ENCODE results near the gene TMEM121. TPM values are rescaled to one million over a fixed set of nuclear protein-coding genes. Genes with fewer than 3 reads are reported as not detected.

The TMEM121 gene
- total RNA-seq, 1 donor = 1.8 TPM

GRCh38 chr14:105531088-105531893 is 4.9 kb downstream of the TMEM121 start:
- DNase-seq (ENCODE audit: insufficient read length, low spot score, missing footprints) = peak; percentile 89

GRCh38 chr14:105531894-105532623 is 5.7 kb downstream of the TMEM121 start:
- no peaks in the 10 kb centered on the region for H3K9me3 ChIP-seq (ENCODE audit: low read depth, low read length)
- no peak overlapping the region for H3K4me2 ChIP-seq (ENCODE audit: insufficient read depth, low read length)
- no peak overlapping the region for H2AFZ ChIP-seq (ENCODE audit: low read length)
- DNase-seq (ENCODE audit: insufficient read length, low spot score, missing footprints) = peak; percentile 88
- no peaks in the 10 kb centered on the region for H3K79me2 ChIP-seq (ENCODE audit: insufficient read depth, low read length)
- H4K20me1 ChIP-seq (ENCODE audit: insufficient read depth, low read length) = no peaks in the 10 kb centered on the region
- no peaks in the 10 kb centered on the region for H3K36me3 ChIP-seq (ENCODE audit: insufficient read depth, low read length)
- H3K27ac ChIP-seq (ENCODE audit: low read depth, low read length) = no peak overlapping the region
- H3K4me3 ChIP-seq (ENCODE audit: insufficient read depth, low read length) = no peak overlapping the region
- no peak for TF ChIP-seq CTCF (IDR thresholded peaks at IDR 0.05; ENCODE audit: extremely low read depth, low read depth, low read length)
- peaks cover 5% of the 10 kb centered on the region for H3K4me1 ChIP-seq (ENCODE audit: insufficient read depth, low read length)
- H3K27me3 ChIP-seq (ENCODE audit: insufficient read depth, low read length) = peaks cover 8% of the 10 kb centered on the region

More at GRCh38 chr14:105531088-105531893, 4.9 kb downstream of the TMEM121 start:
- Histone ChIP-seq H3K4me3 (ENCODE audit: insufficient read depth, low read length) (no peak overlapping the region), H3K79me2 (ENCODE audit: insufficient read depth, low read length) (no peaks in the 10 kb centered on the region), H3K36me3 (ENCODE audit: insufficient read depth, low read length) (no peaks in the 10 kb centered on the region), H3K4me2 (ENCODE audit: insufficient read depth, low read length) (no peak overlapping the region), H3K27ac (ENCODE audit: low read depth, low read length) (no peak overlapping the region), H4K20me1 (ENCODE audit: insufficient read depth, low read length) (no peaks in the 10 kb centered on the region), H3K9me3 (ENCODE audit: low read depth, low read length) (no peaks in the 10 kb centered on the region), H2AFZ (ENCODE audit: low read length) (no peak overlapping the region), H3K27me3 (ENCODE audit: insufficient read depth, low read length) (peaks cover under 1% of the 10 kb centered on the region), H3K4me1 (ENCODE audit: insufficient read depth, low read length) (peaks cover 5% of the 10 kb centered on the region)
- no peak for TF ChIP-seq CTCF (IDR thresholded peaks at IDR 0.05; ENCODE audit: extremely low read depth, low read depth, low read length)

- H4K20me1 ChIP-seq (ENCODE audit: insufficient read depth, low read length) = no peaks in the 10 kb centered on the region
- peak; percentile 97 for DNase-seq (ENCODE audit: insufficient read length, low spot score, missing footprints)
- H3K9me3 ChIP-seq (ENCODE audit: low read depth, low read length) = no peaks in the 10 kb centered on the region
- no peak overlapping the region for H3K4me3 ChIP-seq (ENCODE audit: insufficient read depth, low read length)
- H3K27me3 ChIP-seq (ENCODE audit: insufficient read depth, low read length) = peaks cover 10% of the 10 kb centered on the region
- no peak overlapping the region for H3K4me2 ChIP-seq (ENCODE audit: insufficient read depth, low read length)
- H3K79me2 ChIP-seq (ENCODE audit: insufficient read depth, low read length) = no peaks in the 10 kb centered on the region
- no peak overlapping the region for H2AFZ ChIP-seq (ENCODE audit: low read length)
- H3K4me1 ChIP-seq (ENCODE audit: insufficient read depth, low read length) = peaks cover 2% of the 10 kb centered on the region
- H3K36me3 ChIP-seq (ENCODE audit: insufficient read depth, low read length) = no peaks in the 10 kb centered on the region
- no peak overlapping the region for H3K27ac ChIP-seq (ENCODE audit: low read depth, low read length)
- TF ChIP-seq CTCF (IDR thresholded peaks at IDR 0.05; ENCODE audit: extremely low read depth, low read depth, low read length) = peak; percentile 47
Measured at GRCh38 chr14:105532735-105533141, 6.4 kb downstream of the TMEM121 start.

- TF ChIP-seq CTCF (IDR thresholded peaks at IDR 0.05; ENCODE audit: extremely low read depth, low read depth, low read length) = no peak
- Histone ChIP-seq H4K20me1 (ENCODE audit: insufficient read depth, low read length) (no peaks in the 10 kb centered on the region), H3K9me3 (ENCODE audit: low read depth, low read length) (no peaks in the 10 kb centered on the region), H3K27ac (ENCODE audit: low read depth, low read length) (no peak overlapping the region), H3K27me3 (ENCODE audit: insufficient read depth, low read length) (peaks cover 13% of the 10 kb centered on the region), H2AFZ (ENCODE audit: low read length) (no peak overlapping the region), H3K4me3 (ENCODE audit: insufficient read depth, low read length) (no peak overlapping the region), H3K4me2 (ENCODE audit: insufficient read depth, low read length) (no peak overlapping the region), H3K4me1 (ENCODE audit: insufficient read depth, low read length) (no peaks in the 10 kb centered on the region), H3K79me2 (ENCODE audit: insufficient read depth, low read length) (no peaks in the 10 kb centered on the region), H3K36me3 (ENCODE audit: insufficient read depth, low read length) (no peaks in the 10 kb centered on the region)
- DNase-seq (ENCODE audit: insufficient read length, low spot score, missing footprints) = no peak
Measured at GRCh38 chr14:105533391-105533790, 7.0 kb downstream of the TMEM121 start.
